ENCODE data around the gene IGSF3.
"Not testable (repeated sequence)": the region's sequence is repeated elsewhere in the genome, so short reads cannot be mapped to it uniquely, and the experiment has no call there.

GRCh38 chr1:116595065-116595840, 72.3 kb downstream of the IGSF3 start:
- peak in 1 of 3 experiments; percentile 20 for TF ChIP-seq CTCF (IDR thresholded peaks at IDR 0.05)
- TF ChIP-seq POLR2A (IDR thresholded peaks at IDR 0.05), result not testable (repeated sequence)

All from testis (tissue), 2 donors.